Adrenal gland (tissue), 12 donors: ENCODE measurements around the gene PHF24. TPM values are rescaled to one million over a fixed set of nuclear protein-coding genes. Genes with fewer than 3 reads are reported as not detected.

Experiments
- DNase-seq, 7 donors: peaks; one replicate each; pipeline ENCODE4 v3.0.0-alpha.2; 2019 to 2020
- H3K27ac ChIP-seq, 5 donors: fragments of 200-600 bp; sonication (generic) in 4 of 5; 1 replicate in 3 of 5; 2 replicates in 2 of 5; pipeline versions ENCODE4 v1.5.1 to v1.8.0; 2016 to 2020; ENCODE audit warnings: mild to moderate bottlenecking in 1 of 5
- H3K27me3 ChIP-seq: fragments of 200-600 bp; 2 replicates; pipeline ENCODE4 v1.8.0; 2021
- H3K36me3 ChIP-seq, 2 donors: fragments of 200-600 bp; replicated peaks in 1 of 2; 1 replicate in 1 of 2; 2 replicates in 1 of 2; pipeline versions ENCODE4 v1.5.1 to v1.8.0; 2018 to 2022
- H3K4me1 ChIP-seq, 2 donors: fragments of 200-600 bp; replicated peaks in 1 of 2; 1 replicate in 1 of 2; 2 replicates in 1 of 2; pipeline versions ENCODE4 v1.5.1 to v1.8.0; 2018 to 2021
- H3K4me3 ChIP-seq, 4 donors: fragments of 200-600 bp; sonication (generic) in 3 of 4; one replicate each; pipeline ENCODE4 v1.5.1; 2016 to 2018
- H3K9me3 ChIP-seq, 3 donors: fragments of 200-600 bp; sonication (generic) in 1 of 3; replicated peaks in 1 of 3; 1 replicate in 2 of 3; 2 replicates in 1 of 3; pipeline versions ENCODE4 v1.5.1 to v1.8.0; 2016 to 2021
- CTCF ChIP-seq, 6 experiments: fragments of 450-650 bp in 4 of 6; fragments of 200-600 bp in 2 of 6; sonication (generic) in 1 of 6; IDR thresholded peaks; 1 replicate in 5 of 6; 2 replicates in 1 of 6; pipeline versions ENCODE4 v1.5.1 to v1.8.0; 2016 to 2021; ENCODE audit warnings: antibody characterized with exemption in 6 of 6, mild to moderate bottlenecking in 2 of 6, moderate library complexity in 1 of 6
- POLR2A ChIP-seq, 2 donors: fragments of 450-650 bp; IDR thresholded peaks; one replicate each; pipeline ENCODE4 v1.6.1; 2017; ENCODE audit warnings: antibody characterized with exemption in 2 of 2, mild to moderate bottlenecking in 2 of 2, moderate library complexity in 1 of 2
- WGBS, 4 donors: extraction: QIAGEN DNeasy Blood & Tissue Kit in 2 of 4; methylation state at CpG; one replicate each; pipeline versions ENCODE4 v1.1.5 to v1.1.7; 2013 to 2017; 5-methylcytosine and 5-hydroxymethylcytosine counted together
- intact Hi-C, 2 donors: fragments of 100-400 bp; cut with DNase I; formaldehyde crosslinking; loops; one replicate each; pipeline versions ENCODE4 v1.14.1 to v1.15.0; 2022 to 2023
- polyA plus RNA-seq, 3 donors: library from polyadenylated mRNA; stranded (reverse); fragments of 200-250 nt in 2 of 3; fragments of 350-450 nt in 1 of 3; fragmentation: Illumina TruSeq in 1 of 3; extraction: RNeasy Lipid Tissue Mini Kit (QIAGEN cat#74804) in 1 of 3; gene quantifications; one replicate each; pipeline ENCODE4 v1.2.3, GENCODE V29; 2013 to 2014
- total RNA-seq, 9 donors: library from RNA; depleted of rRNA in 4 of 9; stranded (reverse); fragments of >200 nt in 4 of 9; fragments of 120-200 nt in 1 of 9; fragmentation: NEBNext Ultra II Directional in 1 of 9; extraction: Animal tissue kit (Norgen Biotek cat#: 25700) in 1 of 9; gene quantifications; one replicate each; pipeline versions ENCODE4 v1.1.0 to v1.2.4, GENCODE V29; 2013 to 2023
- donor health status: healthy with polysubstance abuse.
- donor health status: Bipolar disorder and iron deficiency.
- donor health status: DM: yes; HTN: yes; CAD: no.
- donor health status: DM: no; HTN: no; CAD: no.
- donor health status: DM: no; HTN: no; CAD: no.
- donor health status: DM: yes; HTN: yes; CAD: no.

PHF24 gene
- total and polyA plus RNA-seq, 12 donors = 0.09 to 1.7 (median 0.16) TPM; not detected in 1

- no peak for TF ChIP-seq CTCF (IDR thresholded peaks at IDR 0.05)
- TF ChIP-seq POLR2A (IDR thresholded peaks at IDR 0.05) = no peak
- Histone ChIP-seq H3K36me3 (peaks cover 0 to 16% of the 10 kb centered on the region in 2 donors), H3K27ac (peak overlapping the region in 4 of 5 donors; percentile 16 to 95 (median 80)), H3K4me1 (peaks cover 35 to 52% of the 10 kb centered on the region in 2 donors), H3K9me3 (no peaks in the 10 kb centered on the region), H3K4me3 (no peak overlapping the region), H3K27me3 (no peaks in the 10 kb centered on the region)
- intact Hi-C loops = loop anchor here in 1 of 2 donors (10.0 kb wide), 1 partner anchor 69 kb away; no protein-coding TSS in a partner anchor
- 49 to 57% (median 51%) methylated on average over 3 of the region's 3 CpGs for WGBS, 4 donors
- DNase-seq = peak in 1 of 7 donors; percentile 50
These were observed 37.6 kb downstream of the PHF24 start for GRCh38 chr9:34995670-34996060.

DNA sequence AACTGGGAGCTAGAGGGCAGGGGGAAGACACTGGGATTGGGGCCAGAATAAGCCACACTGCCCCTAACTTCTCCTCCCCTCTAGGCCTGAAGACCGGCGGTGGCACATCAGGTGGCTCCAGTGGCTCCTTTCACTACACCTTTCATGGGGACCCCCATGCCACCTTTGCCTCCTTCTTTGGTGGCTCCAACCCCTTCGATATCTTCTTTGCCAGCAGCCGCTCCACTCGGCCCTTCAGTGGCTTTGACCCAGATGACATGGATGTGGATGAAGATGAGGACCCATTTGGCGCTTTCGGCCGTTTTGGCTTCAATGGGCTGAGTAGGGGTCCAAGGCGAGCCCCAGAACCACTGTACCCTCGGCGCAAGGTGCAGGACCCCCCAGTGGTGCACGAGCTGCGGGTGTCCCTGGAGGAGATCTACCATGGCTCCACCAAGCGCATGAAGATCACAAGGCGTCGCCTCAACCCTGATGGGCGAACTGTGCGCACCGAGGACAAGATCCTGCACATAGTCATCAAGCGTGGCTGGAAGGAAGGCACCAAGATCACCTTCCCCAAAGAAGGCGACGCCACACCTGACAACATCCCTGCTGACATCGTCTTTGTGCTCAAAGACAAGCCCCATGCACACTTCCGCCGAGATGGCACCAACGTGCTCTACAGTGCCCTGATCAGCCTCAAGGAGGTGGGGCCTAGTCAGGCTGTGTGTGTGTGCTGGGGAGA lies 38.3 kb downstream of the PHF24 start:
- 95 to 98% (median 97%) methylated on average over 21 to 26 of the region's 26 CpGs for WGBS, 4 donors
- TF ChIP-seq CTCF (IDR thresholded peaks at IDR 0.05) (no peak), POLR2A (IDR thresholded peaks at IDR 0.05) (no peak)
- Histone ChIP-seq H3K27ac (peak overlapping the region in 3 of 5 donors; percentile 66 to 95 (median 94)), H3K27me3 (no peaks in the 10 kb centered on the region), H3K4me3 (no peak overlapping the region), H3K9me3 (no peaks in the 10 kb centered on the region), H3K36me3 (peaks cover 0 to 16% of the 10 kb centered on the region in 2 donors), H3K4me1 (peaks cover 35 to 45% of the 10 kb centered on the region in 2 donors)
- peak in 1 of 7 donors; percentile 58 for DNase-seq
- intact Hi-C loops = loop anchor here in 1 of 2 donors (10.0 kb wide), 1 partner anchor 68 kb away; no protein-coding TSS in a partner anchor

GRCh38 chr9:34996905-34997279 lies 38.8 kb downstream of the PHF24 start:
- no peak for TF ChIP-seq CTCF (IDR thresholded peaks at IDR 0.05)
- TF ChIP-seq POLR2A (IDR thresholded peaks at IDR 0.05) = no peak
- Histone ChIP-seq H3K9me3 (no peaks in the 10 kb centered on the region), H3K4me3 (no peak overlapping the region), H3K27ac (peak overlapping the region in 2 of 5 donors; percentile 10 to 34), H3K27me3 (no peaks in the 10 kb centered on the region), H3K4me1 (peaks cover 33 to 41% of the 10 kb centered on the region in 2 donors), H3K36me3 (peaks cover 0 to 16% of the 10 kb centered on the region in 2 donors)
- DNase-seq = peak in 1 of 7 donors; percentile 50
- WGBS, 4 donors = 73 to 81% (median 80%) methylated on average over 9 to 10 of the region's 10 CpGs
- intact Hi-C loops = loop anchor here in 1 of 2 donors (10.0 kb wide), 1 partner anchor 68 kb away; no protein-coding TSS in a partner anchor

DNA sequence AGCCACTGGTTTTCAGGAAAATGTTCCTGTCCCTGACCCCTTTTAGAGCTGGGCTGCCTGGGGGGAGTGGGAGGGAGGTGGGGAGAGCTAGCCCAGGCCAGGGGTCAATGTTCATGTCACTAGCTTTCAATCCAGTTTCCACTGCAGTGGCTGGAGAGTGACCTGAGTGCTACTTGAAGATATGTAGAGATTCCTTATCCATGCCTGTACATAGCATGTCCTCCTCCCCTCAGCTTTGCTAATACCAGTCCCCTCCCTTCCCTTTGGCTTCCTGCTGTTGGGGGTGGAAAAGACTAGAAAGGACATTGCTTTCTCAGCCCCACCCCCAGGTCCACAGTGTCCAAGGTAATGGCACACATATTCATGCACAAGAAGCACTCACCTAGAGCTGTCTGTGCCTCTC lies 39.3 kb downstream of the PHF24 start:
- TF ChIP-seq CTCF (IDR thresholded peaks at IDR 0.05) (no peak), POLR2A (IDR thresholded peaks at IDR 0.05) (no peak)
- H3K36me3 ChIP-seq = peaks cover 0 to 16% of the 10 kb centered on the region in 2 donors
- H3K9me3 ChIP-seq = no peaks in the 10 kb centered on the region
- no peak overlapping the region for H3K4me3 ChIP-seq
- peak overlapping the region in 2 of 5 donors; percentile 10 to 34 for H3K27ac ChIP-seq
- DNase-seq = peak in 1 of 7 donors; percentile 49
- peaks cover 28 to 36% of the 10 kb centered on the region in 2 donors for H3K4me1 ChIP-seq
- intact Hi-C loops = loop anchor here in 1 of 2 donors (10.0 kb wide), 1 partner anchor 67 kb away; no protein-coding TSS in a partner anchor
- no peaks in the 10 kb centered on the region for H3K27me3 ChIP-seq
